Keratinocyte (primary cell): ENCODE measurements around the gene MPLKIP. TPM values are rescaled to one million over a fixed set of nuclear protein-coding genes. Genes with fewer than 3 reads are reported as not detected.

ENCODE experiments used
- DNase-seq: peaks from one replicate; pipeline ENCODE4 v3.0.0-alpha.2; 2011; ENCODE audit warnings: low read depth, missing footprints, low spot score
- FAIRE-seq: peaks from 2 replicates; lab custom pipeline; 2011; peaks lifted over from hg19 to GRCh38; lab: Jason Lieb, UNC
- H2AFZ ChIP-seq: 2 replicates; pipeline ENCODE4 v1.6.0; 2012; ENCODE audit warnings: low read length, control low read depth, inconsistent platforms; ENCODE audit not compliant: control insufficient read depth
- H3K27ac ChIP-seq: 2 replicates; pipeline ENCODE4 v1.5.1; 2011; ENCODE audit warnings: low read length; ENCODE audit not compliant: control insufficient read depth, insufficient read depth
- H3K27me3 ChIP-seq: 3 replicates; pipeline ENCODE4 v1.6.0; 2011; ENCODE audit warnings: low read length; ENCODE audit not compliant: control insufficient read depth, insufficient read depth; ENCODE audit errors: extremely low read depth
- H3K36me3 ChIP-seq, 2 experiments: 2 replicates in 1 of 2; 3 replicates in 1 of 2; pipeline ENCODE4 v1.5.1; 2011; ENCODE audit warnings: low read length in 2 of 2, mild to moderate bottlenecking in 1 of 2; ENCODE audit not compliant: control insufficient read depth in 2 of 2, insufficient read depth in 2 of 2; ENCODE audit errors: extremely low read depth in 1 of 2
- H3K4me1 ChIP-seq: 3 replicates; pipeline ENCODE4 v1.5.1; 2011; ENCODE audit warnings: low read length; ENCODE audit not compliant: control insufficient read depth, insufficient read depth; ENCODE audit errors: extremely low read depth
- H3K4me2 ChIP-seq: 3 replicates; pipeline ENCODE4 v1.6.0; 2011; ENCODE audit warnings: low read depth, low read length; ENCODE audit not compliant: control insufficient read depth, insufficient read depth; ENCODE audit errors: extremely low read depth
- H3K4me3 ChIP-seq, 3 experiments: fragments of 200-600 bp in 1 of 3; sonication (generic) in 1 of 3; 2 replicates in 2 of 3; 3 replicates in 1 of 3; pipeline ENCODE4 v1.5.1; 2011 to 2016; ENCODE audit warnings: low read length in 3 of 3, mild to moderate bottlenecking in 3 of 3, control low read depth in 2 of 3, inconsistent platforms in 1 of 3, low read depth in 1 of 3, mixed read lengths in 1 of 3, mixed run types in 1 of 3, moderate library complexity in 1 of 3; ENCODE audit not compliant: control insufficient read depth in 2 of 3, insufficient read depth in 2 of 3; ENCODE audit errors: extremely low read depth in 1 of 3
- H3K79me2 ChIP-seq: 2 replicates; pipeline ENCODE4 v1.6.0; 2012; ENCODE audit warnings: low read length; ENCODE audit not compliant: control insufficient read depth, insufficient read depth
- H3K9ac ChIP-seq: 3 replicates; pipeline ENCODE4 v1.6.0; 2011; ENCODE audit warnings: low read length; ENCODE audit not compliant: control insufficient read depth, insufficient read depth; ENCODE audit errors: extremely low read depth
- H3K9me1 ChIP-seq: 3 replicates; pipeline ENCODE4 v1.6.0; 2011; ENCODE audit warnings: low read length; ENCODE audit not compliant: control insufficient read depth, insufficient read depth; ENCODE audit errors: extremely low read depth
- H3K9me3 ChIP-seq: 2 replicates; pipeline ENCODE4 v1.5.1; 2012; ENCODE audit warnings: low read depth, low read length; ENCODE audit not compliant: control insufficient read depth
- H4K20me1 ChIP-seq: 3 replicates; pipeline ENCODE4 v1.6.0; 2011; ENCODE audit warnings: low read length; ENCODE audit not compliant: control insufficient read depth, insufficient read depth; ENCODE audit errors: extremely low read depth
- EZH2 ChIP-seq: IDR thresholded peaks from one replicate; pipeline ENCODE4 v1.6.1; 2012; ENCODE audit warnings: inconsistent platforms, mild to moderate bottlenecking, low read length, moderate library complexity
- dilution Hi-C: fragments of 300-500 bp; cut with MboI; formaldehyde crosslinking; loops from one replicate; pipeline ENCODE4 v1.7.0; 2020; ENCODE audit warnings: low sequenced_read_pairs; ENCODE audit not compliant: extremely low pct_ligation_motif_present
- polyA plus RNA-seq, 5 experiments: library from polyadenylated mRNA; depleted of rRNA in 3 of 5; stranded (reverse) in 3 of 5; stranded (forward) in 1 of 5; unstranded in 1 of 5; fragments of >200 nt; gene quantifications; 1 replicate in 1 of 5; 2 replicates in 3 of 5; 3 replicates in 1 of 5; pipeline versions ENCODE4 v1.2.1 to v1.2.3, GENCODE V29; 2011 to 2012; ENCODE audit warnings: missing spikeins in 2 of 5, low read depth in 1 of 5, low replicate concordance in 1 of 5
- TF ChIP-seq, protein P1 (sequence below), 3 experiments: IDR thresholded peaks in 1 of 3; conservative IDR thresholded peaks in 1 of 3; optimal IDR thresholded peaks in 1 of 3; 2 replicates in 2 of 3; 3 replicates in 1 of 3; pipeline versions ENCODE3 to v1.5.1; 2011; ENCODE audit warnings: low read length in 3 of 3, mild to moderate bottlenecking in 3 of 3, moderate library complexity in 2 of 3, control low read depth in 1 of 3, inconsistent platforms in 1 of 3; ENCODE audit not compliant: insufficient read depth in 2 of 3; ENCODE audit errors: extremely low read depth in 1 of 3

Gene MPLKIP
- polyA plus RNA-seq, 1 donor (not counting 4 experiments of a cell fraction or from before 2014, with no cell fraction given), result 43.3 TPM

DNA sequence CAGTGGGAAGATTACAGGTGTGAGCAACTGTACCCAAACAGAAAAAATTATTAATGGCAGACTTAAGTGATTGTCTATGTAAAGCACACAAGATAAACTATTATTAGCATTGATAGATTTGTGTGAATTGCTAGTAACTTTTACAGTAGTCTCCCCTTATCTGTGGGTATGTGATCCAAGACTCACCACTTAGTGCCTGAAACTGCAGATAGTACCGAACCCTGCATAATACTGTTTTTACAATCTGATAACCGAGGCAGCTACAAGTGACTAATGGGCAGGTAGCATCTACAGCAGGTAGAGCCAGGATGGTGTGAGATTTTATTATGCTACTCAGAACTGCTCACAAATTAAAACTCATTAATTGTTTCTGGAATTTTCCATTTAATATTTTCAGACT lies 31.5 kb downstream of the MPLKIP start:
- Histone ChIP-seq H3K9ac (no peak overlapping the region), H3K27me3 (no peaks in the 10 kb centered on the region), H4K20me1 (no peaks in the 10 kb centered on the region), H3K4me1 (no peaks in the 10 kb centered on the region), H3K9me1 (no peaks in the 10 kb centered on the region), H3K9me3 (no peaks in the 10 kb centered on the region), H3K4me3 (no peak overlapping the region), H3K4me2 (no peak overlapping the region), H3K36me3 (no peaks in the 10 kb centered on the region), H2AFZ (no peak overlapping the region), H3K79me2 (no peaks in the 10 kb centered on the region), H3K27ac (no peak overlapping the region)
- FAIRE-seq, result no peak
- no peak for TF ChIP-seq EZH2
- TF ChIP-seq, protein P1, sequence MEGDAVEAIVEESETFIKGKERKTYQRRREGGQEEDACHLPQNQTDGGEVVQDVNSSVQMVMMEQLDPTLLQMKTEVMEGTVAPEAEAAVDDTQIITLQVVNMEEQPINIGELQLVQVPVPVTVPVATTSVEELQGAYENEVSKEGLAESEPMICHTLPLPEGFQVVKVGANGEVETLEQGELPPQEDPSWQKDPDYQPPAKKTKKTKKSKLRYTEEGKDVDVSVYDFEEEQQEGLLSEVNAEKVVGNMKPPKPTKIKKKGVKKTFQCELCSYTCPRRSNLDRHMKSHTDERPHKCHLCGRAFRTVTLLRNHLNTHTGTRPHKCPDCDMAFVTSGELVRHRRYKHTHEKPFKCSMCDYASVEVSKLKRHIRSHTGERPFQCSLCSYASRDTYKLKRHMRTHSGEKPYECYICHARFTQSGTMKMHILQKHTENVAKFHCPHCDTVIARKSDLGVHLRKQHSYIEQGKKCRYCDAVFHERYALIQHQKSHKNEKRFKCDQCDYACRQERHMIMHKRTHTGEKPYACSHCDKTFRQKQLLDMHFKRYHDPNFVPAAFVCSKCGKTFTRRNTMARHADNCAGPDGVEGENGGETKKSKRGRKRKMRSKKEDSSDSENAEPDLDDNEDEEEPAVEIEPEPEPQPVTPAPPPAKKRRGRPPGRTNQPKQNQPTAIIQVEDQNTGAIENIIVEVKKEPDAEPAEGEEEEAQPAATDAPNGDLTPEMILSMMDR (optimal IDR thresholded peaks at IDR 0.05 in 1 of 3, IDR thresholded peaks at IDR 0.05 in 1 of 3, conservative IDR thresholded peaks at IDR 0.05 in 1 of 3; ENCODE audit: extremely low read depth in 1 of 3, insufficient read depth in 2 of 3, low read length in 3 of 3), result no peak
- dilution Hi-C loops, result no loop called here
- DNase-seq, result no peak

DNA sequence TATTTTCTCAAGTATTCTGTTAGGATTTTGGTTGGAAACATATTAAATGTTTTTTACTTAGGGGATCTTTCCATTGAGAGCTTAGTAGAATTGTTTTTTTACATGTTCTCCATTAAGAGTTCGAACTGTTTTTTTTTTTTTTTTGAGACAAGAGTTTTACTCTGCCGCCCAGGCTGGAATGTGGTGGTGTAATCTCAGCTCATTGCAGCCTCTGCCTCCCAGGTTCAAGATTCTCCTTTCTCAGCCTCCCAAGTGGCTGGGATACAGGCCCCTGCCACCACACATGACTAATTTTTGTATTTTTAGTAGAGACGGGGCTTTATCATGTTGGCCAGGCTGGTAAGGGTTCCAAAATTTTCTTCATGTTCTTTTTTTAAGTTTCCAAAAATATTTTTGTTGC lies 33.2 kb downstream of the MPLKIP start:
- no peaks in the 10 kb centered on the region for H3K27me3 ChIP-seq
- H3K9me3 ChIP-seq, result no peaks in the 10 kb centered on the region
- no peaks in the 10 kb centered on the region for H3K4me1 ChIP-seq
- H4K20me1 ChIP-seq, result no peaks in the 10 kb centered on the region
- H3K9me1 ChIP-seq, result no peaks in the 10 kb centered on the region
- no peak overlapping the region for H3K4me2 ChIP-seq
- TF ChIP-seq, protein P1 (optimal IDR thresholded peaks at IDR 0.05 in 1 of 3, IDR thresholded peaks at IDR 0.05 in 1 of 3, conservative IDR thresholded peaks at IDR 0.05 in 1 of 3; ENCODE audit: extremely low read depth in 1 of 3, insufficient read depth in 2 of 3, low read length in 3 of 3), result no peak
- no peak for TF ChIP-seq EZH2
- H3K36me3 ChIP-seq, result no peaks in the 10 kb centered on the region
- H2AFZ ChIP-seq, result no peak overlapping the region
- FAIRE-seq, result no peak
- no peak overlapping the region for H3K27ac ChIP-seq
- no peak for DNase-seq
- dilution Hi-C loops, result no loop called here
- H3K79me2 ChIP-seq, result no peaks in the 10 kb centered on the region
- no peak overlapping the region for H3K9ac ChIP-seq
- no peak overlapping the region for H3K4me3 ChIP-seq
